Endothelial cell (in vitro differentiated cells): Measurements from ENCODE around the gene MYRF. TPM values are rescaled to one million over a fixed set of nuclear protein-coding genes. Genes with fewer than 3 reads are reported as not detected.
A peak's percentile ranks its signal among the peaks of the same experiment; 100 is the strongest.

Experiments used
- DNase-seq: peaks from one replicate; pipeline ENCODE4 v3.0.0; 2021; ENCODE audit warnings: low spot score
- H3K27ac Mint-ChIP-seq: one replicate; pipeline ENCODE4 v1.8.0; 2021; ENCODE audit warnings: mixed read lengths, inconsistent platforms; ENCODE audit not compliant: unreplicated experiment
- H3K27me3 Mint-ChIP-seq: one replicate; pipeline ENCODE4 v1.8.0; 2021; ENCODE audit warnings: mild to moderate bottlenecking, moderate library complexity, mixed read lengths, inconsistent platforms; ENCODE audit not compliant: unreplicated experiment
- H3K36me3 Mint-ChIP-seq: one replicate; pipeline ENCODE4 v1.8.0; 2021; ENCODE audit warnings: mild to moderate bottlenecking, low read depth, mixed read lengths, inconsistent platforms; ENCODE audit not compliant: unreplicated experiment
- H3K4me1 Mint-ChIP-seq: one replicate; pipeline ENCODE4 v1.8.0; 2021; ENCODE audit warnings: mild to moderate bottlenecking, mixed read lengths, inconsistent platforms; ENCODE audit not compliant: unreplicated experiment
- H3K4me3 Mint-ChIP-seq: one replicate; pipeline ENCODE4 v1.8.0; 2021; ENCODE audit warnings: mild to moderate bottlenecking, mixed read lengths, inconsistent platforms; ENCODE audit not compliant: unreplicated experiment
- H3K9me3 Mint-ChIP-seq: one replicate; pipeline ENCODE4 v1.8.0; 2021; ENCODE audit warnings: mixed read lengths, inconsistent platforms; ENCODE audit not compliant: unreplicated experiment
- total RNA-seq: library from RNA; stranded (reverse); fragmentation: NEBNext Ultra II Directional; extraction: Animal tissue kit (Norgen Biotek cat#: 25700); gene quantifications from one replicate; pipeline ENCODE4 v1.2.1, GENCODE V29; 2021; ENCODE audit not compliant: unreplicated experiment
- TF ChIP-seq, protein P1 (sequence below): fragments of 200-600 bp; sonication (generic); IDR thresholded peaks from one replicate; pipeline ENCODE4 v1.5.0; 2021; ENCODE audit warnings: antibody characterized with exemption; ENCODE audit not compliant: unreplicated experiment

The MYRF gene
- total RNA-seq, 1 donor from 2014 or later: 1.5 TPM

DNA sequence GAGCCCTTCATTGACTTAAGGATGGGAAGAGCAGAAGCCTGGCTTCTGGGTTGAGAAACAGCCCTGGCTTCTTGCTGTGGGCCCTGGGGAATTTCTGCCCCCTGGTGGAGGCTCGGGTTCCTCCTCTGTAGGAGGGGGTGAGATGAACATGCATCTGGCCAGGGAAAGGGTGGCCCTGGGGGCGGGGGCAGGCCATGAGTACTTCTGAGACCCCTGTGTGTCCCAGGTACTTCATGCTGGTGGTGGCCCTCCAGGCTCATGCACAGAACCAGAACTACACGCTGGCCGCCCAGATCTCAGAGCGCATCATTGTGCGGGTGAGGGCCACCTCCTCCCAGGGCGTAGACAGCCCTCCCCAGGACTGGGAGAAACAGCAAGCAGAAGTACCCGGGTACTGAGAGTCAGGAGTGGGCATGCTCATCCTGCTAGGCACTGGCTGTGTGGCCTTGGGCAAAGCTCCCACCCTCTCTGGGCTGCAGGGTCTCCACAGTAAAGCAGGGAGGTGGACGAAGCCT, 24.2 kb downstream of the MYRF start:
- Mint-ChIP-seq H3K36me3 (no peaks in the 10 kb centered on the region), H3K27ac (no peak overlapping the region), H3K9me3 (no peaks in the 10 kb centered on the region), H3K4me1 (peaks cover 4% of the 10 kb centered on the region), H3K4me3 (no peak overlapping the region), H3K27me3 (peaks cover 13% of the 10 kb centered on the region)
- TF ChIP-seq, protein P1, sequence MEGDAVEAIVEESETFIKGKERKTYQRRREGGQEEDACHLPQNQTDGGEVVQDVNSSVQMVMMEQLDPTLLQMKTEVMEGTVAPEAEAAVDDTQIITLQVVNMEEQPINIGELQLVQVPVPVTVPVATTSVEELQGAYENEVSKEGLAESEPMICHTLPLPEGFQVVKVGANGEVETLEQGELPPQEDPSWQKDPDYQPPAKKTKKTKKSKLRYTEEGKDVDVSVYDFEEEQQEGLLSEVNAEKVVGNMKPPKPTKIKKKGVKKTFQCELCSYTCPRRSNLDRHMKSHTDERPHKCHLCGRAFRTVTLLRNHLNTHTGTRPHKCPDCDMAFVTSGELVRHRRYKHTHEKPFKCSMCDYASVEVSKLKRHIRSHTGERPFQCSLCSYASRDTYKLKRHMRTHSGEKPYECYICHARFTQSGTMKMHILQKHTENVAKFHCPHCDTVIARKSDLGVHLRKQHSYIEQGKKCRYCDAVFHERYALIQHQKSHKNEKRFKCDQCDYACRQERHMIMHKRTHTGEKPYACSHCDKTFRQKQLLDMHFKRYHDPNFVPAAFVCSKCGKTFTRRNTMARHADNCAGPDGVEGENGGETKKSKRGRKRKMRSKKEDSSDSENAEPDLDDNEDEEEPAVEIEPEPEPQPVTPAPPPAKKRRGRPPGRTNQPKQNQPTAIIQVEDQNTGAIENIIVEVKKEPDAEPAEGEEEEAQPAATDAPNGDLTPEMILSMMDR: peak; percentile 77
- peak; percentile 80 for DNase-seq

DNA sequence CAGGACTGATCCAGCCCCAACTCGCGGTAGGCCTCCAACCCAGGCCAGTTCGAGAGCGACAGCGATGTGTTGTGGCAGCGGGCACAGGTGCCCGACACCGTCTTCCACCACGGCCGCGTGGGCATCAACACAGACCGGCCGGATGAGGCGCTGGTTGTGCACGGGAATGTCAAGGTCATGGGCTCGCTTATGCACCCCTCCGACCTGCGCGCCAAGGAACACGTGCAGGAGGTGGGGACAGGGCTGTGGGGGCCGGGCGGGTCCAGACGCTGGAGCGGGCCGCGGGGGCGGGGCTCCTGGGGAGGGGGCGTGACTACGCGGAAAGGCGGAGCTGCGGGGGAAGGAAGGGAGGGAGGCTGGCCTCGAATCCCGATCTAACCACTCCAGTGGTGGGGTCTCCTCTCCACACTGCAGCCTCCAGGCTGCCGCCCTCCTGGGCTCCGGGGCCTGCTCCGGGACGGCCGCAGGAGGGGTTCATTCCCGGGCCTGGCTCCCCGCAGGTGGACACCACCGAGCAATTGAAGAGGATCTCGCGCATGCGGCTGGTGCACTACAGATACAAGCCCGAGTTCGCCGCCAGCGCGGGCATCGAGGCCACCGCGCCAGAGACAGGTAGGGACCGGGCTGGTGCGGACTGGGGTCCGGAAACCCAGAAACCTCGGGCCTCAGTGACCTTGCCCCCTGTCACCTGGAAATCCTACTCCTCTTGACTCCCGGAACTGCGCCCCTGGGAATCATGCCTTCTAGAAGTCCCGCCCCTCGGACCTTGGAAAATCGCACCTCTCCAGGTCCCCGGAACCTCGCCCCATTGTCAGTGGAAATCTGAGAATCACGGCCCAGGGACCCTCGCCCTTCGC, 25.0 kb downstream of the MYRF start:
- Mint-ChIP-seq H3K9me3 (no peaks in the 10 kb centered on the region), H3K27me3 (peaks cover 13% of the 10 kb centered on the region), H3K27ac (no peak overlapping the region), H3K36me3 (no peaks in the 10 kb centered on the region), H3K4me3 (peak overlapping the region; percentile 59), H3K4me1 (no peaks in the 10 kb centered on the region)
- DNase-seq: no peak
- TF ChIP-seq, protein P1: no peak

DNA sequence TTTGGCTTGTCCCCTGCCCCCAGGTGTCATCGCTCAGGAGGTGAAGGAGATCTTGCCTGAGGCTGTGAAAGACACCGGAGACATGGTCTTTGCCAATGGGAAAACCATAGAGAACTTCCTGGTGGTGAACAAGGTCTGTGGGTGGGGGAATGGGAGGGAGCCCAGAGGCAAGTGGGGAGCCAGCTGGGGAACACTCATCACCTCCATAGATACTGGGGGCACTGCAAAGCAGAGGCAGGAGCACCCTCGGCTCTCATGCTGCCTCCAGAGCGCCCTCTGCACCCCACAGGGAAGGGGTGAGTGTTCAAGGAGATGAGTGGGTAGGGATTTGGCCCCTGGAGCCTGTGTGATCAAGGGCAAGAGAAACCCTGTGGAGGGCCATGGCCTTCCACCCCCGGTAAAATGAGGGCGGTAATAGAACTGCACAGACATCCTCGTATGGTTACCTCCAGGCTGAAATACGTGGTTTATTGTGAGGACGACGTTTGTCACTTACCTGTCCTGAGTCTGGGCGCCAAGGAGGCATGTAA, 26.0 kb downstream of the MYRF start:
- Mint-ChIP-seq H3K27ac (no peak overlapping the region), H3K4me1 (no peaks in the 10 kb centered on the region), H3K27me3 (peaks cover 10% of the 10 kb centered on the region), H3K9me3 (no peaks in the 10 kb centered on the region), H3K36me3 (no peaks in the 10 kb centered on the region), H3K4me3 (peak overlapping the region; percentile 59)
- TF ChIP-seq, protein P1: no peak
- DNase-seq: no peak

DNA sequence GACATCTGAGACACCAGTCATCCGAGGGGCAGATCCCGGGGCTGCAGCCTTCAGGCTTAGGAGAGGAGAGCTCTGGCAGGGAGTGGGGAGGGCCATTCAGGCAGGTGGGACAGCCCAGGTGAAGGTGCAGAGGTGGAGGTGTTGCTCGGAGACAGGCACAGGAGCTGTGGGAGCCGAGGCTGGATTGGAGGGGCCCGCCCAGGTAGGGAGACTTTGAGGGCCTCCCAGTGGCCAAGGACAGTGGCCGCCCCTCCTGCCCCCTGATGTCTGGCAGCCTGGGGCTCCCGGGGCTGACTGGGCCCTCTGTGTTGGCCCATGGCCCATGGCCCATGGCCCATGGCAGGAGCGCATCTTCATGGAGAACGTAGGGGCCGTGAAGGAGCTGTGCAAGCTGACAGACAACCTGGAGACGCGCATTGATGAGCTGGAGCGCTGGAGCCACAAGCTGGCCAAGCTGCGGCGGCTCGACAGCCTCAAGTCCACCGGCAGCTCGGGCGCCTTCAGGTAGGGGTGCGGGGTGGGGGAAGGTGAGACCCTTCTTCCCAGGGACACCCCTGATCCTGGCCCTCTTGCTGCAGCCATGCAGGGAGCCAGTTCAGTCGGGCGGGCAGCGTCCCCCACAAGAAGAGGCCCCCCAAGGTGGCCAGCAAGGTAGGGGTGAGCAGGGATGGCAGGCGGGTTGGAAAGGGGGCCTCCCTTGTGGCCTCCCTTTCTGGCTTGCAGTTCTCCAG, 26.6 kb downstream of the MYRF start:
- DNase-seq: no peak
- peak overlapping the region; percentile 22 for H3K27ac Mint-ChIP-seq
- H3K27me3 Mint-ChIP-seq: peaks cover 8% of the 10 kb centered on the region
- H3K4me1 Mint-ChIP-seq: no peaks in the 10 kb centered on the region
- TF ChIP-seq, protein P1: no peak
- no peak overlapping the region for H3K4me3 Mint-ChIP-seq
- no peaks in the 10 kb centered on the region for H3K9me3 Mint-ChIP-seq
- H3K36me3 Mint-ChIP-seq: no peaks in the 10 kb centered on the region
